Measurements from ENCODE around the gene DUOX1. TPM values are rescaled to one million over a fixed set of nuclear protein-coding genes. Genes with fewer than 3 reads are reported as not detected.

Gene DUOX1
- total and polyA plus RNA-seq, 2 of the 13 experiments (the other 11 are each of a cell fraction or from before 2014, with no cell fraction given): 0.03 TPM; not detected in 1

DNA sequence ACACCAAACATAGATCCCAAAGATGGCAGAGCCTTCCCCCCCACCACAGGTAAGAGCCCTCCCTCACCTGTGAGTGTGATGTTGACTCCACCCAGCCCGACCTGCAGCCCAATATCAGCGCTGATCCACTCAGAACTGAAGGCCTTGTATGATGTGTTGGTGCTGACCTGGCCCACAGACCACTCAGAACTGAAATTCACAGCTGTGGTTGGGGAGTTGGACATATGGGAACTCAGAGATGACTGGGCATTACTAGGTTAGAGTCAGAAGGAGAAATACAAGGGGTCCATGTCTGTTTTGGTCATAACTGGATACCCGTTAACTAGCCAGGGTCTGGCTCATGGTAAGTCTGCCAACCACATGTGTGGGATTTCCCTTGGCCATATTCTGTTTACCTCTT, 8.8 kb upstream of the DUOX1 start:
- Histone ChIP-seq H3K4me3 (replicated peaks in 1 of 3; ENCODE audit: insufficient read depth in 1 of 3, low read depth in 2 of 3, low read length in 3 of 3) (no peak overlapping the region), H3K9me3 (ENCODE audit: low read length) (no peaks in the 10 kb centered on the region), H2AFZ (ENCODE audit: low read length) (no peak overlapping the region), H3K27ac (ENCODE audit: extremely low read length, insufficient read depth, low read length) (no peak overlapping the region), H3K79me2 (ENCODE audit: insufficient read depth, low read length) (no peaks in the 10 kb centered on the region), H3K4me1 (ENCODE audit: insufficient read depth, low read length) (peaks cover 5% of the 10 kb centered on the region), H4K20me1 (ENCODE audit: insufficient read depth, low read length) (no peaks in the 10 kb centered on the region), H3K36me3 (replicated peaks in 1 of 2; ENCODE audit: control insufficient read depth in 1 of 2, insufficient read depth in 2 of 2, low read length in 2 of 2) (no peaks in the 10 kb centered on the region), H3K27me3 (ENCODE audit: control insufficient read depth in 1 of 2, insufficient read depth in 2 of 2, low read length in 2 of 2) (peaks cover 0 to 10% of the 10 kb centered on the region in 2 experiments; a peak in 4 of 5 replicates), H3K4me2 (ENCODE audit: low read depth, low read length) (no peak overlapping the region), H3K9ac (ENCODE audit: insufficient read depth, low read depth, low read length) (no peak overlapping the region)
- WGBS (ENCODE audit: low lambda C conversion rate): 65% methylated on average over 3 of the region's 3 CpGs
- in situ Hi-C loops (cut with HindIII; ENCODE audit: extremely low pct_ligation_motif_present, low pct_unique_long_range_greater_than_20kb): loop anchor here (10.0 kb wide), 2 partner anchors 56 to 156 kb away; no protein-coding TSS in a partner anchor
- FAIRE-seq (no peak), ATAC-seq (no peak), DNase-seq (ENCODE audit: low spot score) (no peak)
- ChIA-PET POLR2A (no interaction called here), CTCF (ENCODE audit: low intra/inter-chr PET ratio, low total read pairs) (no interaction called here)
- BruUV-seq (replicated peaks): no TSS peak
- intact Hi-C loops (cut with micrococcal nuclease; ENCODE audit: unreplicated experiment): no loop called here
- TF ChIP-seq ZNF879 (CRISPR knock-in tag; IDR thresholded peaks at IDR 0.05): no peak
- no peak for TF ChIP-seq RFX3 (CRISPR knock-in tag; IDR thresholded peaks at IDR 0.05)
- TF ChIP-seq PPARG (CRISPR knock-in tag; conservative IDR thresholded peaks at IDR 0.05): no peak
- no peak for TF ChIP-seq YY1 (IDR thresholded peaks at IDR 0.05; ENCODE audit: insufficient read depth, insufficient replicate concordance, low read depth, low read length)
- no peak for TF ChIP-seq TRIM22 (IDR thresholded peaks at IDR 0.05)
- TF ChIP-seq ZNF672 (CRISPR knock-in tag; IDR thresholded peaks at IDR 0.05): no peak
- no peak for TF ChIP-seq SALL1 (CRISPR knock-in tag; IDR thresholded peaks at IDR 0.05)
- no peak for TF ChIP-seq ZNF781 (CRISPR knock-in tag; IDR thresholded peaks at IDR 0.05; ENCODE audit: borderline replicate concordance, not compliant biosample characterization)
